ENCODE results near the gene TEDC2. TPM values are rescaled to one million over a fixed set of nuclear protein-coding genes. Genes with fewer than 3 reads are reported as not detected.

Gene TEDC2
- total RNA-seq, 3 donors from 2014 or later, result 0.98 to 1.0 TPM; not detected in 1

GRCh38 chr16:2500918-2501750 lies 41.2 kb downstream of the TEDC2 start:
- peak in 2 of 3 donors; percentile 33 to 78 for TF ChIP-seq POLR2AphosphoS5 (IDR thresholded peaks at IDR 0.05)
- TF ChIP-seq POLR2A (IDR thresholded peaks at IDR 0.05), result no peak
- peak; percentile 90 to 97 (median 96) for TF ChIP-seq CTCF (IDR thresholded peaks at IDR 0.05)
- Histone ChIP-seq H3K4me3 (peak overlapping the region; percentile 26 to 50 (median 37)), H3K27me3 (no peaks in the 10 kb centered on the region), H3K36me3 (no peaks in the 10 kb centered on the region), H3K9me3 (no peaks in the 10 kb centered on the region), H3K27ac (peak overlapping the region in 1 of 2 donors; percentile 1), H3K4me1 (peaks cover 16 to 28% of the 10 kb centered on the region in 2 donors)
- DNase-seq (ENCODE audit: low spot score in 2 of 2), result peak; percentile 69 to 85
- intact Hi-C loops (cut with DNase I; ENCODE audit: low total_unique reads), result no loop called here

- intact Hi-C loops (cut with DNase I; ENCODE audit: low total_unique reads), result no loop called here
- Histone ChIP-seq H3K4me1 (peaks cover 14 to 22% of the 10 kb centered on the region in 2 donors), H3K36me3 (no peaks in the 10 kb centered on the region), H3K27ac (peak overlapping the region in 1 of 2 donors; percentile 32), H3K9me3 (no peaks in the 10 kb centered on the region), H3K27me3 (no peaks in the 10 kb centered on the region), H3K4me3 (no peak overlapping the region)
- DNase-seq (ENCODE audit: low spot score in 2 of 2), result no peak
- TF ChIP-seq CTCF (IDR thresholded peaks at IDR 0.05) (no peak), POLR2A (IDR thresholded peaks at IDR 0.05) (no peak), POLR2AphosphoS5 (IDR thresholded peaks at IDR 0.05) (no peak)
These were observed 42.3 kb downstream of the TEDC2 start for GRCh38 chr16:2501946-2502895.

- no peak for DNase-seq (ENCODE audit: low spot score in 2 of 2)
- no peaks in the 10 kb centered on the region for H3K27me3 ChIP-seq
- H3K9me3 ChIP-seq, result no peaks in the 10 kb centered on the region
- no peak overlapping the region for H3K27ac ChIP-seq
- intact Hi-C loops (cut with DNase I; ENCODE audit: low total_unique reads), result no loop called here
- H3K36me3 ChIP-seq, result no peaks in the 10 kb centered on the region
- peaks cover 0 to 4% of the 10 kb centered on the region in 2 donors for H3K4me1 ChIP-seq
- H3K4me3 ChIP-seq, result no peak overlapping the region
- TF ChIP-seq POLR2AphosphoS5 (IDR thresholded peaks at IDR 0.05) (no peak), CTCF (IDR thresholded peaks at IDR 0.05) (no peak)
These were observed 45.8 kb downstream of the TEDC2 start for GRCh38 chr16:2505695-2506094.

GRCh38 chr16:2507052-2507659 lies 47.2 kb downstream of the TEDC2 start:
- intact Hi-C loops (cut with DNase I; ENCODE audit: low total_unique reads), result no loop called here
- no peaks in the 10 kb centered on the region for H3K36me3 ChIP-seq
- H3K27me3 ChIP-seq, result no peaks in the 10 kb centered on the region
- no peak overlapping the region for H3K4me3 ChIP-seq
- no peaks in the 10 kb centered on the region for H3K9me3 ChIP-seq
- peak overlapping the region; percentile 9 to 54 for H3K27ac ChIP-seq
- TF ChIP-seq CTCF (IDR thresholded peaks at IDR 0.05), result no peak
- no peak for TF ChIP-seq POLR2AphosphoS5 (IDR thresholded peaks at IDR 0.05)
- no peak for DNase-seq (ENCODE audit: low spot score in 2 of 2)
- H3K4me1 ChIP-seq, result peaks cover 0 to 4% of the 10 kb centered on the region in 2 donors
